ENCODE data around the gene MLC1.

Gene MLC1

DNA sequence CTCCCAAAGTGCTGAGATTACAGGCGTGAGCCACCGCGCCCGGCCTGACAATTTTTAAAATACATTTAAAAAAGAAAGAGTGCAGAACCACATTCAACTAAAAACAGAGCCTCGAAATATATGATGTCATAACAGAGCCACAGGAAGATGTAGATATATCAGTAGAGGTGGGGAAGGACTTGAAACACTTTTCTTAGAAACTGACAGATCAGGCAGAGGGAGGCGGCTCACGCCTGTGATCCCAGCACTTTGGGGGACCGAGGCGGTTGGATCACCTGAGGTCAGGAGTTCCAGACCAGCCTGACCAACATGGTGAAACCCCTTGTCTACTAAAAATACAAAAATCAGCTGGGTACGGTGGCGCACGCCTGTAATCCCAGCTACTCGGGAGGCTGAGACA is 7.0 kb downstream of the MLC1 start:
- no peak for DNase-seq (ENCODE audit: low read depth in 1 of 2, low spot score in 1 of 2)

DNA sequence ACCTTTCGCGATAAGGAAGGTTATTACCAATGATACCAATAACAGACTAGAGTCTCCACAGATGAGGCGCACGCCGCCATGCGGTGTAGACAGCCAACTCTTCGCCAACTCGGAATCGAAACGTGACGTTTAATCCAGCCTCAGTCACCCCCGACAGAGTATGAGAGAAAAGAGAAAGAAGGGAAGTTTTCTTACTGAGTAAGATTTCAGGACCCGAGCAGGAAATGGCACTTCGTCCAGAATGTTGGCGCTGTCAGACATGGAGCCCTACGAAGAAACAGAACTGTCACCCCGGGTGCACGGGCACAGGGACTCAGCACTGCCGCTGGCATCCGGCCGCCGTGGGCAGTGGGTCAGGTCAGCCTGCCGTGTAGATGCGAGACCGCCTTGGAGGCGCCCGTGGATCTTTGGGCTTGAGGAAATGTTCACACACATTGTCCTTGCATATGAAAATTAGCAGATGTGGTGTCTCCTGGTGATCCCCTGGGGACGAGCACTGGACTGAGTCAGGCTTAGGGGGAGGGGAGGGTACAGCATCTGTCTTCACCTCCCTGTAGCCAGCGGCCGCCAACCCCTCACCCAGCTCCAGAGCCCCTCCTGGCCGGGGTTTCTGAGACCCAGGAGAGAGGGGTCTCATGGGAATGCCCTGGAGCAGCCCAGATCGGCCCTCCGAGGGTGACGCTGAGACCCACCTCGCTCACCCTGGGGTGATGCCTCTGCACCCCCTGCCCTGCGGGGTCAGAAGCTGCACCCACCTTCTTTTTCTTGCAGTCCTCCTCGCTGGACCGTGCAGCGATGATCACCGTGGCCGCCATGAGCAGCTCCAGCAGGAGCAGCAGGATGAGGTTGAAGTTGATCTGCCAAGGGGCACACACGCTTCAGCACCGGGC is 8.3 kb downstream of the MLC1 start:
- no peak for DNase-seq (ENCODE audit: low read depth in 1 of 2, low spot score in 1 of 2)

DNA sequence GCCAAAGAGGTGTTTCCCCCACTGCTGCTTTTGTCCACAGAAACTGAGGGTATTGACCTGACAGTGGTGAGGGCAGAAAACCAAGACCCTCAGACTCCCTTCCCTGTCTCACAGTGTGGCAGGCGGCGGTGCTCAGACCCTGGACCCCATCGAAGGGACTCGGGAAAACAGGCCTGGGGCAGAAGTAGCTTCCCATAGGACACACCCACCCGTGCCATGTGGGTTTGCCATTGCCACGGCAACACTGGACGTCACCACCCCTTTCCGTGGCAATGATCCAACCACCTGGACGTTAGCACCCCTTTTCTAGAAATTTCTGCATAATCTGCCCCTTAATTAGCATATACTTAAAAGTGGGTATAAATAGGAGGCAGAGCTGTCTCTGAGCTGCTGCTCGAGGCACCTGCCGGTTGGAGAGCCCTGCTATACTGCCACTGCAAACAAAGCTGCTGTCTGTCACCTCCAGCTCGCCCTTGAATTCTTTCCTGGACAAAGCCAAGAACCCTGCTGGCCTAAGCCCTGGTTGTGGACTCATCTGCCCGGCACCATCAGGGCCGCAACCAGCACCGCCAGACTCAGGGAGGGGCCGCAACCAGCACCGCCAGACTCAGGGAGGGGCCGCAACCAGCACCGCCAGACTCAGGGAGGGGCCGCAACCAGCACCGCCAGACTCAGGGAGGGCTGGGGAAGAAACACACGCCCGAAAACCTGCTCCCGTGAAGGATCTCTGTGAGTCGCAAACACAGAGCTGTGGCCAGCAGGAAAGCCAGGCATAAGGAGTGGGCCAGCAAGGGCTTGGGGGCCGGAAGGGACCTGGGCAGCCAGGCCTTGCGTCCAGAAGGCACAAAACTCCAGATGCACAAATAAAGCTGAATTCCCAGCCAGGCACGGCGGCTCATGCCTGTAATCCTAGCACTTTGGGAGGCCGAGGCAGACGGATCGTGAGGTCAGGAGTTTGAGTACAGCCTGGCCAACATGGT is 10.4 kb downstream of the MLC1 start:
- no peak for DNase-seq (ENCODE audit: low read depth in 1 of 2, low spot score in 1 of 2)

DNA sequence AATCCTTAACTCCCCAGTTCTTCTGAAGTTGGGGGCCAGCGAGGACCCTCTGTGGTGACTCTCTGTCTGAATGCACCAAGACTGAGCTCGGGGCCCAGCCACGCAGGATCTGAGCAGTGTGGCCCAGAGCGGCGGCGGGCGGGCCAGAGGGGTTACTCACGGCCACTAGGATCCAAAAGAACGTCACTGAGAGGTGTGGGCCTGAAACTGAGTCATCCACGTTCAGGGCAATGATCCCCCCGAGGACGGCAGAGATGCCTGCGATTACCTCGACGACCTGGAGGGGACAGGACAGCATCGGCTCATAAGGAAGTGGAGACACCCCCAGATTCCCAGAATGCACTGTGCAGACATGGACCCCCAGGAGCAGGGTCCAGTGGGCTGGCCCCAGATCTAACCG is 11.2 kb downstream of the MLC1 start:
- no peak for DNase-seq (ENCODE audit: low read depth in 1 of 2, low spot score in 1 of 2)

DNA sequence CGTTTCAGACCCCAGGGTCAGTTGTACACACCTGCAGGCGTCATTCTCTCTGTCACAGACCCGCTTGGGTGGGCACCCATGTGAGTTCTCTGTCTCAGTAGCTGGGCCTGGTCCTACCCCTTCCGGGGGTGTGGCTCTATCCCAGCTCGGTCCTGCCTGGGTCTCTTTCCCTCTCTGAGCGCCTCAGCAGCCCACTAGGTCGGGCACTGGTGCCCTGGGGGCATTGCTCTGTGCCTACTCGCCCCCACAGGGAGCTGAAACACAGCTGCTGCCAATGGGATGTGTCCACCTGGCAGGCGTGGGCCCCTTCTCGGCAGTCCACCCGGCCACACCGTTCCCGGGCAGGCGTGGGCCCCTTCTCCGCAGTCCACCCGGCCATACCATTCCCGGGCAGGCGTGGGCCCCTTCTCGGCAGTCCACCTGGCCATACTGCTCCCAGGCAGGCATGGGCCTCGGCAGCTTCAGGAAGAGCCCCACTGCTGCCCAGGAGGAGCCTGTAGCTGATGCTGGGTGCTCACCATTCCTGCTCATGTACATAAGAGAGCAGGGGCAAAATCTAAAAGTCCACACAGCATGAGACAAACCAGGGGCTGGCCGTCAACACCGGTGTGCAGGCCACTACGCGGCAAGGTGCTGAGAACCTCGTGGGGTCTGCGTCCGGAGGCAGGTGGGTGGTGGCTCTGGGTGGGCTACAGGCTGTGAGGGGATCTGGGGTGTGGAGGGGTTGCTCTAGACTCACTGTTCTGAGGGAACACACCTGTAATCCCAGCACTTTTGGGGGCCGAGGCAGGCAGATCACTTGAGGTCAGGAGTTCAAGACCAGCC is 12.3 kb downstream of the MLC1 start:
- DNase-seq (ENCODE audit: low read depth in 1 of 2, low spot score in 1 of 2): no peak

DNA sequence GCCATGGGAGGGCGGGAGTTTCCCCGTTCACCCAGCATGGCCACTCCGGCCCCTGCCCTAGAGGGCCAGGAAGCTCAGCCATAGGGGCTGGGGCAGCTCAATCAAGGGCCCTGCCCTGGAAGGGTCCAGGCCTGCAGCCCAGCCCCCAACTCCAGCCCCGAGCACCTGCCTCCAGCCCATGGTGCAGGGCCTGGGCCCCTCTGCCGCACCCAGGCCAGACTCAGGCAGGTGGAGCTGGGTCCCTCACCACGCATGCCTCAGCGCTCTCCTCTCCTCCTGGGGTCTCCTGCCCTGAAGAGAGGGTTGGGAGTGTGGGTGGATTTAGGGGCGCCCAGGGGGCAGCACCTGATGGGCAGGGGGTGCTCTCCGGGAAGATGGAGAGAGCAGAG is 13.1 kb downstream of the MLC1 start:
- no peak for DNase-seq (ENCODE audit: low read depth in 1 of 2, low spot score in 1 of 2)

DNA sequence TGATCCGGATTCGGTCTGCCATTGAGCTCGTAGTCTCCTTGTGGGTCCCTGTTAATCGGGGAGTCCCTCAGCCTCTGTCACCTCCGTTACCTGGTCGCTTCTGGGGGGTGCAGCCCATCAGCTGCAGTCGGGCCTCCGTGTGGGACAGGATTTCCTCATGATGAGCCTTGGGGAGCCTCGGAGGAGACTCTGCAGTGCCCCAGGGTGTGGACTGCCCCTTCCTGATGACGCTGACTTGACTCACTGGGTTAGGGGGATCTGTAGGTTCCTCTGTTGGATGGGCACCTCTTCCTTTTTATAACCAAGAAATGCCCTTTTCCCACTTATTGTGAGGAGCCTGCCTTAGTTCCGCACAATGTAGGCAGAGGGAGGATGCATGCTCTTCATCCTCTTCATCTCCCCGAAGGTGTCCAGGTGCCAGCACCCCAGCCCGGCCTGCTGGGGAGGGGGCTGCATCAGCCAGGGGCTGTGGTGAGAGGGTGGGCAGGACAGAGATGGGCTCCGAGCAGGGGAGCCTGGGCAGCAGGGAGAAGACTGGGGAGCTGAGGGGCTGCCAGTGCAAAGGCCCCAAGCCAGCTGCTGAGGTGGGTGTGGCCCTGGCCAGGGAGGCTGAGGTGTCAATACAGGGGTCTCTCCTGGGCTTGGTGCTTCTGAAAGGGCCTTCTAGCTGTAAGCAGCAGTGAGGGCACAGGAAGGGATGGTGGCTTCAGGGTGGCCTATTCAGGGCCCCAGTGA is 13.6 kb downstream of the MLC1 start:
- no peak for DNase-seq (ENCODE audit: low read depth in 1 of 2, low spot score in 1 of 2)

DNA sequence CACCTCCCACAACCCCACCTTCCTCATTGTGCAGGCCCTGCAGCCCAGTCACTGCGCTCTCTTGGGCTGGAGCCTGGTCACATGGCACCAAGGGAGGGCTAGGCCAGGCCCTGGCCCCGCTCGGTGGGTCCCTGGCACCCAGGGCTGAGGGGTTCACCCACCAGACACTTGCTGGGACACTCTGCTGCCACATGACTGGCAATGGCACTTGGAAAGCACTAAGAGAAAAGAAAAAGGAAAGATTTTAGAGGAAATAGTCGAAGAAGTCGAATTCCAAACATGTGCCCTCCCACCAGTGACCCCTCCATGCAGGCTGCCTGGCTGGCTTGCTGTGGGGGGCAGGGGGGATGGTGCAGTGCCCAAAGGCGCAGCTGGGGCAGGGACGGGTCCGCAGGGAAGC is 14.9 kb downstream of the MLC1 start:
- DNase-seq (ENCODE audit: low read depth in 1 of 2, low spot score in 1 of 2): no peak

DNA sequence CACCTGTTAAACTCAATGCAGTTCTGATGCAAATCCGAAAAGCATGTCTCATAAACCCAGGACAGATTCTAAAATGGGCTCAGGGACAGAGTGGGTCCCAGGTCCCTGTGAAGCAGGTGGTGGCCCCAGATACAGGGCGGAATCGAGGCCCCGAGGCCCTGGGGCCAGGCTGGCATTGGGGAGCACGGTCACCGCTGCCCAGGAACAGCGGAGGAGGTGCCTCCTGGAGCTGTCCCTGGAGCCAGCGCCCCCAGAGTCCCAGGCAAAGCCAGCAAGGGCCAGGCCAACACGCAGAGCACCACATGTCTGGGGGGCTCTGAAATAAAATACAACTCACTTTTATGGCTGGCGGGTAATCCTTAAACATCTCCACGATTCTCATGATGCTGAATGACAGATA is 17.1 kb downstream of the MLC1 start:
- no peak for DNase-seq (ENCODE audit: low read depth in 1 of 2, low spot score in 1 of 2)

DNA sequence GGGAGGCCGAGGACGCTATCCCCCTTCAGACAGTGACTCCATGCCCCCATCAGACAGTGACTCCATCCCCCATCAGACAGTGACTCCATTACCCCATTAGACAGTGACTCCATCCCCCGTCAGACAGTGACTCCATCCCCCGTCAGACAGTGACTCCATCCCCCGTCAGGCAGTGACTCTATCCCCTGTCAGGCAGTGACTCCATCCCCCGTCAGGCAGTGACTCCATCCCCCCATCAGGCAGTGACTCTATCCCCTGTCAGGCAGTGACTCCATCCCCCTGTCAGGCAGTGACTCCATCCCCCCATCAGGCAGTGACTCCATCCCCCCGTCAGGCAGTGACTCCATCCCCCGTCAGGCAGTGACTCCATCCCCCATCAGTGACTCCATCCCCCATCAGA is 18.0 kb downstream of the MLC1 start:
- no peak for DNase-seq (ENCODE audit: low read depth in 1 of 2, low spot score in 1 of 2)

DNA sequence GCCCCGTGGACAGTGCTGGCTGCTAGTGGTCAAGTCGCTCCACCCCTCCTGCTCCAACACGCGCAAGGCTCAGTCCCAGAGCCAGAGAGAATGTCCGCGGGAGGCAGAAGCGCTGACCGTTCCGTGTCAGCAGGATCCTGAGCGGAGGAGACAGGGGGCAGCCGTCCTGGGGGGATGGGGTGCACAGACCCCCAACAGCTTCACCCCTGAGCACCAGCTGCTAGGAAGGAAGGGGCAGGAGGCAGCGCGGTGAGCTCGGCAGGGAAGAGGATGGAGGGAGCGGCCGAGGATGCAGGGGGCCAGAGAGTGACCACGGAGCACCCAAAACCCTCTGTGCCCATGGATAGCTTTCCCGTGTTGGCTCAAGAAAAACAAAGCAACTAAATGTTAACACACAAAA is 20.8 kb downstream of the MLC1 start:
- no peak for DNase-seq (ENCODE audit: low read depth in 1 of 2, low spot score in 1 of 2)

DNA sequence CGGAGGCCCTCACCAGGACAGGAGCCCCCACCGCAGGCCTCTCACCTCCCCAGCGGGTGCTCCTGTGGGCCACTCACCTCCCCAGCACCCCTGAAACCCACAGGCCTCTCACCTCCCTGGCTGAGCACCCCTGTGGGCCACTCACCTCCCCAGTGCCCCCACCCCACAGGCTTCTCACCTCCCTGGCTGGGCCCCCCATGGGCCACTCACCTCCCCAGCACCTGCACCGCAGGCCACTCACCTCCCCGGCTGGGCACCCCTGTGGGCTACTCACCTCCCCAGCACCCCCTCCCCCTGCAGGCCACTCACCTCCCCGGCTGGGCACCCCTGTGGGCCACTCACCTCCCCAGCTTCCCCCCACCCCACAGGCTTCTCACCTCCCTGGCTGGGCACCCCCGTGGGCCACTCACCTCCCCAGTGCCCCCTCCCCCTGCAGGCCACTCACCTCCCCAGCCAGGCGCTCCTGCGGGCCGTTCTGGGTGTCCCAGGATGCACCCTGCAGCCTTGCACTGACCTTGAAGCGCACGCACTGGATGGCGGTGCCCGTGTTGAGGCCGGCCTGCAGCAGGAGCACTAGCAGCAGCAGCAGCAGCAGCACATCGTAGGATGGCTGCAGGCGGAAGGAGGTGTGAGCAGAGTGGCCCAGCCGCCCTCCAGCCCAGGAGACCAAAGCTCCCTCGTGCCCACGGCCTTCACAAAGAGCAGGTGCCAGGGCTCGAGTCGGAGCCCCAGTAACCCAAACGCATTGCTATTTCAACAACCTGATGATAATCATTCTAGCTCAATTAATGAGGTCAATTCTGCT is 21.4 kb downstream of the MLC1 start:
- DNase-seq (ENCODE audit: low read depth in 1 of 2, low spot score in 1 of 2): no peak

DNA sequence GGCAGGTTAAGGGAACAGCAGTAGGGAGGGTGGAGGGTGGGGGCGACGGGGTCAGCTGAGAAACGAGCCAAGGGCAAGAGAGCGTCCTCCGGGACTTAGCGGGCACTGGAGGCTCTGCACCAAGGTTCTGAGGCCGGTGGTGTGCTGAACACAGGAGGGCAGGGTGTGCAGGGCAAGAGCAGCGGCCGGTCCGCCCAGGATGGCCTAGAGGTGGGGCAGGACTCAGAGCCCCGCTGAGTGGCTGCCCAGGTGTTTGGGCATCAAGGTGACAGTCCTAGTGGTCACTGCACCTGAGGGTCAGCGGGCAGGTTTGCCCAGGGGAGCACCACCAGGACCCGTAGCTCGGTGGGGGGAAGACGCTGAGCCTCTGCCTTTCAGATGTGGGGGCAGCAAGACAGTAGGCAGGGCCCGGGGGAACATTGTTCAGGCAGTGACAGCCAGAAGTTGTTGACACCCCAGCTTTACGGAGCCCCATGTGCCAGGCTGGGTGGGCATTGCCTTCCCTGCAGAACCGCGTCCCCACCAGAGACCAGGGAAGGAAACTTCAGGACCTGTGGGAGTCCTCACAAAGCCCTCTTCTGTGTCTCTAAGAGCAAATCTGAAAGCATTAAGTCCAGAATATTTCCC is 22.6 kb downstream of the MLC1 start:
- DNase-seq (ENCODE audit: low read depth in 1 of 2, low spot score in 1 of 2): no peak

DNA sequence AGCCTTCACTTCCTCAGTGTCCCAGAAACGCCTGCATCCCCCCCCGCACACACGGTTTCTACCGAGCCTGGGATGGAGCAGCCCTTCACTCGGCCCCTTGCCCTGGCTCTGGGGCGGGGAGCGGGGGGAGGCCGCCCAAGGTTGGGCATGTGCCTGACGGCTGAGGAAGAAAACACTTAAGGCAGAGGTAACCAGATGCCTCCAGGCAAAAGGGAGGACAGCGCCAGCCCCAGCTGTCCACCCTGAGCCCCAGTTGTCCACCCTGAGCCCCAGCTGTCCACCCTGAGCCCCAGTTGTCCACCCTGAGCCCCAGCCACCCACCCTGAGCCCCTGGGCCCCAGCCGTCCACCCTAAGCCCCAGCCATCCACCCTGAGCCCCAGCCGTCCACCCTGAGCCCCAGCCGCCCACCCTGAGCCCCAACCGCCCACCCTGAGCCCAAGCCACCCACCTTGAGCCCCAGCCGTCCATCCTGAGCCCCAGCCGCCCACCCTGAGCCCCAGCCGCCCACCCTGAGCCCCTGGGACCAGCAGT is 23.3 kb downstream of the MLC1 start:
- no peak for DNase-seq (ENCODE audit: low read depth in 1 of 2, low spot score in 1 of 2)

DNA sequence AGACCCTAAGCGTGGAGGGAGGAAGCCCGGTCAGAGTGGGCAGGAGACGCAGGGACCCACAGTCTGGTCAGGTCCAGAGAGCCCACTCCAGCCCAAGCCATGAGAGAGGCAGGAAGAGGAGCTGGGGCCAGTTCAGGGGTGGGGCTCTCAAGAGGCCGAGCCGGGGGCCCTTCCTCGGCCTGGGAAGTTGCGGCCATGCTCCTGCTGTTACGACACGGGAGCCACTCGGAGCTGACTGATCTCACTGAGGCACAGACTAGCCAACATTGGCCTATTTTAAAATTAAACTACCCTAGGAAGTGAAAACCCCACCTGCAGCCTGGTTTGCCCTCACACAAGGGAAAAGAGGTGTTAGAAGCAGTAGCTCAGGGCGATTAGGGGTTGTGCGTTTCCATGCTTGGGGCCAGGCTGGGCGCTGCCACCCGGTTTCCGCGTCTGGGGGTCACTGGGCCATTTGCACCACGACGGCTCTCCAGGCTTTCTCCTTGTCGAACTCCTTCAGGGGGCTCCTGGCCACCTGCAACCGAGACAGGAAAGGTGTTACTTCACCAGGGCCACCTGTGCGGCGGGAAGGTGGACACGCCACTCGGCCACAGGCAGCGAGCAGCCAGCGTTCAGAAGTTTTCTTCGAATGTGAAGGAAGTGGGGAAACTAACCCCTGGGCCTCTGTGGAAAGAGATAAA is 23.9 kb downstream of the MLC1 start:
- no peak for DNase-seq (ENCODE audit: low read depth in 1 of 2, low spot score in 1 of 2)

DNA sequence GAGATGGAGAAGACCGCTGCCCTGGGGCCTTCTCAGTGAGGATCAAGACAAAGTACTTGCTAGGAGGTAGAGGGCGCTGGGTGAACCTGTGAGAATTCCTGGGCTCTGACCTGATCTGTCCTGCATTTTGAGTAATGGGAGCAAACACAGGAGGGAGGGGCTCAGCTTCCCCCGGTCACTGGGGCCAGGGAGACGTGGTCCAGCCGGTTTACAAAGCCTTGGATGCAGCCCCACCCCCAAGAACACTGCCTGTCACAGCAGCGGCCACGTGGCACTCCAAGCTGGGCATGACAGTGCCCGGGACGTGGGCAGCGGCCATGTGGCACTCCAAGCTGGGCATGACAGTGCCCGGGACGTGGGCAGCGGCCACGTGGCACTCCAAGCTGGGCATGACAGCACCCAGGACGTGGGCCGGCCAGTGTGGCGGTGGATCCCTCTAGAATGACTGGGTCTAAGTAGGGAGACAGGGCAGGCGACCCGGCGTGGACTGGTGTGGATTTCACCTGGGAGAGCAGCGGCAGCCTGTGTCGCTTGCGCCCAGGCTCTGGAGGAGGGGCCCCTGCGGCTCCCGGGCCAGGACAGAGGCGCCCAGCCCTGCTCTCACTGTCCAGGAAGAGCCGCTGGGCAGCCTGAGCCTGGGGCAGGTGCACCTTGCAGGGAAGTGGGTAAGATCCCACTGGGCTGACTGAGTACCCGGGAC is 24.6 kb downstream of the MLC1 start:
- DNase-seq (ENCODE audit: low read depth in 1 of 2, low spot score in 1 of 2): no peak

DNA sequence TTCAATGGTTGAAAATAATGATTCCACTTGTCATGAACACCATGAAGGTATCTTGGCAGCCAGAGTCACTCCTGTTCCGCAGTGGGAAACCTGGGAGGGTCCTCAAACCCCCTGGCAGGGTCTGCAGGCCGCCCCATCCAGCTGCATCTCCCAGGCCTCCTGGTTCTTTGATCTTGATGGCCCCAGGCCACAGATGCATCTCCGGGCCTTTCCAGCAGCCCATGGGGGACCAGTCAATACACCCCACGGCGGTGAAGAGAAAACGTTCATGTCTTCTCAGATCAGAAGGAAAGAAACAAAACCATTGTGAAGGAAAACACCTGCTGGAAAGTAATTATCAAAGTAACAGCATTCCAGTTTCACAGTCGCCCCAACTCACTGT is 25.4 kb downstream of the MLC1 start:
- no peak for DNase-seq (ENCODE audit: low read depth in 1 of 2, low spot score in 1 of 2)

Measured in activated CD4-positive, alpha-beta T cell treated with anti-CD3 and anti-CD28 coated beads, Interleukin-2, amount 50 U/mL, for 24 hours (primary cell).